ENCODE data around the gene TRAM1L1.

The TRAM1L1 gene

GRCh38 chr4:117084866-117085701, at the start of gene TRAM1L1:
TSS of gene TRAM1L1 (minus strand) at chr4:117085576. CDS start at chr4:117085393, 183 bp downstream.
- DNase-seq (ENCODE audit: low read depth) = no peak

- DNase-seq (ENCODE audit: low read depth) = no peak
Measured at GRCh38 chr4:117134386-117134785, 49.0 kb upstream of the TRAM1L1 start.

GRCh38 chr4:117096886-117097285, 11.5 kb upstream of the TRAM1L1 start:
- no peak for DNase-seq (ENCODE audit: low read depth)

- DNase-seq (ENCODE audit: low read depth) = no peak
Measured at GRCh38 chr4:117096462-117096861, 11.1 kb upstream of the TRAM1L1 start.

GRCh38 chr4:117093571-117093970, 8.2 kb upstream of the TRAM1L1 start:
- no peak for DNase-seq (ENCODE audit: low read depth)

- DNase-seq (ENCODE audit: low read depth) = no peak
Measured at GRCh38 chr4:117077760-117078159, 7.6 kb downstream of the TRAM1L1 start.

- no peak for DNase-seq (ENCODE audit: low read depth)
Measured at GRCh38 chr4:117068120-117068519, 17.3 kb downstream of the TRAM1L1 start.

GRCh38 chr4:117063961-117064696, 21.2 kb downstream of the TRAM1L1 start:
- DNase-seq (ENCODE audit: low read depth) = no peak

- DNase-seq (ENCODE audit: low read depth) = no peak
Measured at GRCh38 chr4:117042962-117043361, 42.4 kb downstream of the TRAM1L1 start.

All from T-helper 22 cell (primary cell).